Mesothelial cell of epicardium (in vitro differentiated cells): ENCODE results near the gene PI4K2B. TPM values are rescaled to one million over a fixed set of nuclear protein-coding genes. Genes with fewer than 3 reads are reported as not detected.

Experiments
- DNase-seq, 2 experiments: peaks; one replicate each; pipeline ENCODE4 v3.0.0; 2021; ENCODE audit warnings: low spot score in 2 of 2; ENCODE audit not compliant: unreplicated experiment in 2 of 2
- H3K27ac Mint-ChIP-seq: 2 replicates; pipeline ENCODE4 v1.8.0; 2021; ENCODE audit warnings: mixed read lengths
- H3K27me3 Mint-ChIP-seq: 2 replicates; pipeline ENCODE4 v1.8.0; 2021; ENCODE audit warnings: low read depth, mixed read lengths
- H3K36me3 Mint-ChIP-seq: 2 replicates; pipeline ENCODE4 v1.8.0; 2021; ENCODE audit warnings: mixed read lengths
- H3K4me1 Mint-ChIP-seq: 2 replicates; pipeline ENCODE4 v1.8.0; 2021; ENCODE audit warnings: mixed read lengths
- H3K4me3 Mint-ChIP-seq: 2 replicates; pipeline ENCODE4 v1.8.0; 2021; ENCODE audit warnings: mild to moderate bottlenecking, moderate library complexity, mixed read lengths
- H3K9me3 Mint-ChIP-seq: 2 replicates; pipeline ENCODE4 v1.8.0; 2021; ENCODE audit warnings: mixed read lengths
- CTCF ChIP-seq: fragments of 200-600 bp; sonication (generic); IDR thresholded peaks from one replicate; pipeline ENCODE4 v1.5.0; 2021; ENCODE audit warnings: antibody characterized with exemption; ENCODE audit not compliant: unreplicated experiment
- total RNA-seq: library from RNA; stranded (reverse); gene quantifications from 3 replicates; pipeline ENCODE4 v1.2.1, GENCODE V29; 2021

Gene PI4K2B
- 9.1 to 10.1 TPM (median 9.8 TPM) in 3 replicates for total RNA-seq

- DNase-seq: peak; percentile 80 to 88
- peaks cover 46% of the 10 kb centered on the region for H3K9me3 Mint-ChIP-seq
- H3K4me1 Mint-ChIP-seq: peaks cover 15% of the 10 kb centered on the region
- H3K4me3 Mint-ChIP-seq: peak within 1 kb of the TSS; percentile 85
- peaks cover 38% of the 10 kb centered on the region for H3K36me3 Mint-ChIP-seq
- H3K27me3 Mint-ChIP-seq: no peaks in the 10 kb centered on the region
- TF ChIP-seq CTCF: no peak
- H3K27ac Mint-ChIP-seq: peak within 1 kb of the TSS; percentile 94
These were observed at the start of gene PI4K2B for GRCh38 chr4:25233737-25234389. Gene PI4K2B, plus strand, starts transcription at chr4:25234033. Its CDS starts 131 bp downstream, at chr4:25234164.

GRCh38 chr4:25184056-25184455, 49.8 kb upstream of the PI4K2B start:
- no peaks in the 10 kb centered on the region for H3K9me3 Mint-ChIP-seq
- TF ChIP-seq CTCF: no peak
- H3K27ac Mint-ChIP-seq: no peak overlapping the region
- H3K4me1 Mint-ChIP-seq: peaks cover 5% of the 10 kb centered on the region
- no peak for DNase-seq
- H3K36me3 Mint-ChIP-seq: no peaks in the 10 kb centered on the region
- H3K4me3 Mint-ChIP-seq: no peak overlapping the region
- no peaks in the 10 kb centered on the region for H3K27me3 Mint-ChIP-seq

- H3K4me3 Mint-ChIP-seq: no peak overlapping the region
- DNase-seq: no peak
- TF ChIP-seq CTCF: no peak
- H3K36me3 Mint-ChIP-seq: no peaks in the 10 kb centered on the region
- no peaks in the 10 kb centered on the region for H3K4me1 Mint-ChIP-seq
- no peak overlapping the region for H3K27ac Mint-ChIP-seq
- H3K9me3 Mint-ChIP-seq: no peaks in the 10 kb centered on the region
- no peaks in the 10 kb centered on the region for H3K27me3 Mint-ChIP-seq
These were observed 43.4 kb upstream of the PI4K2B start for GRCh38 chr4:25190407-25190806.

- no peak for DNase-seq
- Mint-ChIP-seq H3K36me3 (peaks cover 16% of the 10 kb centered on the region), H3K4me1 (no peaks in the 10 kb centered on the region), H3K9me3 (peaks cover 20% of the 10 kb centered on the region), H3K27me3 (no peaks in the 10 kb centered on the region), H3K4me3 (no peak overlapping the region), H3K27ac (no peak overlapping the region)
- no peak for TF ChIP-seq CTCF
These were observed 35.1 kb upstream of the PI4K2B start for GRCh38 chr4:25198713-25199112.

GRCh38 chr4:25207997-25208396, 25.8 kb upstream of the PI4K2B start:
- Mint-ChIP-seq H3K4me1 (peaks cover 16% of the 10 kb centered on the region), H3K36me3 (peaks cover 6% of the 10 kb centered on the region), H3K27ac (no peak overlapping the region), H3K9me3 (peaks cover 33% of the 10 kb centered on the region), H3K4me3 (no peak overlapping the region), H3K27me3 (no peaks in the 10 kb centered on the region)
- TF ChIP-seq CTCF: no peak
- DNase-seq: no peak

GRCh38 chr4:25209702-25210101, 24.1 kb upstream of the PI4K2B start:
- TF ChIP-seq CTCF: no peak
- peak overlapping the region; percentile 58 for H3K27ac Mint-ChIP-seq
- no peaks in the 10 kb centered on the region for H3K27me3 Mint-ChIP-seq
- H3K9me3 Mint-ChIP-seq: peaks cover 38% of the 10 kb centered on the region
- H3K36me3 Mint-ChIP-seq: peaks cover 6% of the 10 kb centered on the region
- H3K4me3 Mint-ChIP-seq: no peak overlapping the region
- peaks cover 16% of the 10 kb centered on the region for H3K4me1 Mint-ChIP-seq
- no peak for DNase-seq
